ENCODE measurements around the gene ARNT2. TPM values are rescaled to one million over a fixed set of nuclear protein-coding genes. Genes with fewer than 3 reads are reported as not detected.
"Not testable (repeated sequence)": the region's sequence is repeated elsewhere in the genome, so short reads cannot be mapped to it uniquely, and the experiment has no call there.

ARNT2 gene
- total RNA-seq, 2 experiments from 2014 or later, result not detected

DNA sequence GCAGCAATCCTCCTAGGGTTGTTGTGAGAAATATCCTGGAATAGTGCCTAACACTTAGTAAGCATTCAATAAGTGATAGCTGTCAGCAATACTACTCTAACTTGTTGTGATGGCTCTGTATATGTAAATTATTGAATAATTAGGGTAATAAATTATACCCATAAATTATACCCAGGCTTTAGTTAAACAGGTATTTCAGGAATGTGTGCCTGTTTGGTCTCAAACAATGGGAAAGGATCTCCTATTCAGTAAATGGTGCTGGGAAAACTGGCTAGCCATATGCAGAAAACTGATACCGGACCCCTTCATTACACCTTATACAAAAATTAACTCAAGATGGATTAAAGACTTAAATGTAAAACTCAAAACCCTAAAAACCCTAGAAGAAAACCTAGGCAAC is 14.8 kb upstream of the ARNT2 start:
- Histone ChIP-seq H3K4me1 (ENCODE audit: insufficient read depth, low read length, poor library complexity, severe bottlenecking) (no peaks in the 10 kb centered on the region), H3K9me2 (ENCODE audit: insufficient read depth, low read length) (no peaks in the 10 kb centered on the region), H4K20me1 (ENCODE audit: insufficient read depth, low read length) (no peaks in the 10 kb centered on the region), H3K36me3 (ENCODE audit: insufficient read depth, low read length) (no peaks in the 10 kb centered on the region), H3K27ac (ENCODE audit: low read depth, low read length, poor library complexity, severe bottlenecking) (no peak overlapping the region), H3K4me3 (ENCODE audit: low read depth, low read length, poor library complexity, severe bottlenecking) (no peak overlapping the region), H3K79me2 (ENCODE audit: insufficient read depth, low read depth, low read length) (no peaks in the 10 kb centered on the region), H3K4me2 (ENCODE audit: low read length) (no peak overlapping the region), H2AFZ (ENCODE audit: low read length) (no peak overlapping the region), H3K9me3 (ENCODE audit: low read length) (no peaks in the 10 kb centered on the region)
- no TSS peak for BruUV-seq (replicated peaks)
- ChIA-PET CTCF (ENCODE audit: unreplicated experiment) (no interaction called here), POLR2A (interaction anchor here (1.0 kb wide), 1 partner anchor 9 kb away, joined by 3 read pairs; no protein-coding TSS in a partner anchor)
- intact Hi-C loops (cut with micrococcal nuclease; ENCODE audit: unreplicated experiment), result no loop called here
- no peak for TF ChIP-seq EZH2phosphoT487 (IDR thresholded peaks at IDR 0.05; ENCODE audit: borderline replicate concordance, low read depth, low read length)
- TF ChIP-seq, protein P1, sequence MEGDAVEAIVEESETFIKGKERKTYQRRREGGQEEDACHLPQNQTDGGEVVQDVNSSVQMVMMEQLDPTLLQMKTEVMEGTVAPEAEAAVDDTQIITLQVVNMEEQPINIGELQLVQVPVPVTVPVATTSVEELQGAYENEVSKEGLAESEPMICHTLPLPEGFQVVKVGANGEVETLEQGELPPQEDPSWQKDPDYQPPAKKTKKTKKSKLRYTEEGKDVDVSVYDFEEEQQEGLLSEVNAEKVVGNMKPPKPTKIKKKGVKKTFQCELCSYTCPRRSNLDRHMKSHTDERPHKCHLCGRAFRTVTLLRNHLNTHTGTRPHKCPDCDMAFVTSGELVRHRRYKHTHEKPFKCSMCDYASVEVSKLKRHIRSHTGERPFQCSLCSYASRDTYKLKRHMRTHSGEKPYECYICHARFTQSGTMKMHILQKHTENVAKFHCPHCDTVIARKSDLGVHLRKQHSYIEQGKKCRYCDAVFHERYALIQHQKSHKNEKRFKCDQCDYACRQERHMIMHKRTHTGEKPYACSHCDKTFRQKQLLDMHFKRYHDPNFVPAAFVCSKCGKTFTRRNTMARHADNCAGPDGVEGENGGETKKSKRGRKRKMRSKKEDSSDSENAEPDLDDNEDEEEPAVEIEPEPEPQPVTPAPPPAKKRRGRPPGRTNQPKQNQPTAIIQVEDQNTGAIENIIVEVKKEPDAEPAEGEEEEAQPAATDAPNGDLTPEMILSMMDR (conservative IDR thresholded peaks at IDR 0.05; ENCODE audit: low read length), result no peak
- no peak for DNase-seq (ENCODE audit: low spot score)

DNA sequence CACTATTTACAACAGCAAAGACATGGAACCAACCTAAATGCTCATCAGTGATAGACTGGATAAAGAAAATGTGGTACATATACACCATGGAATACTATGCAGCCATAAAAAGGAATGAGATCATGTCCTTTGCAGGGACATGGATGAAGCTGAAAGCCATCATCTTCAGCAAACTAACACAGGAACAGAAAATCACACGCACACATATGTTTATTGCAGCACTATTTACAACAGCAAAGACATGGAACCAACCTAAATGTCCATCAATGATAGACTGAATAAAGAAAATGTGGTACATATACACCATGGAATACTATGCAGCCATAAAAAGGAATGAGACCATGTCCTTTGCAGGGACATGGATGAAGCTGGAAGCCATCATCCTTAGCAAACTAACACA is 13.2 kb upstream of the ARNT2 start:
- POLR2A ChIA-PET; CTCF ChIA-PET (ENCODE audit: unreplicated experiment); BruUV-seq (replicated peaks): not testable (repeated sequence)

DNA sequence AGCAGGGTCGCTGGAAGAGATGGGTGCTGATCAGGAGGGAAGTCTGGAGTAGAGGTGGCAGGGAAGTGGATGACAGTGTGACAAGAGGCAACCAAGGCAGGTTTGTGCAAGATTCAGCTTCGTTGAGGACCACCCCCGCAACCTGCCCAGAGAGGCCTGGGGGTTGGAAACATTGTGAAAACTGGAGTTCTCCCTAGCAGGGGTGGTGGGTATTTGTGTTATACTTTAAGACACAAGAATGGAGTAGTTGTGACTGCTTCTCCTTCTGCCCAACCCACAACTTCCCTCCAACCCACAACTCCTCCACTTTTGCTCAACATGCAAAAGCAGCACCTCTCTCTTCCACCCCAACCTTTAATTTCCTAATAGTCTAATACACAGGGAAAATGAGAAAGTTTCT is 8.6 kb upstream of the ARNT2 start:
- Histone ChIP-seq H3K9me2 (ENCODE audit: insufficient read depth, low read length) (no peaks in the 10 kb centered on the region), H2AFZ (ENCODE audit: low read length) (no peak overlapping the region), H4K20me1 (ENCODE audit: insufficient read depth, low read length) (no peaks in the 10 kb centered on the region), H3K4me3 (ENCODE audit: low read depth, low read length, poor library complexity, severe bottlenecking) (no peak overlapping the region), H3K27ac (ENCODE audit: low read depth, low read length, poor library complexity, severe bottlenecking) (no peak overlapping the region), H3K36me3 (ENCODE audit: insufficient read depth, low read length) (no peaks in the 10 kb centered on the region), H3K9me3 (ENCODE audit: low read length) (no peaks in the 10 kb centered on the region), H3K4me2 (ENCODE audit: low read length) (no peak overlapping the region), H3K4me1 (ENCODE audit: insufficient read depth, low read length, poor library complexity, severe bottlenecking) (no peaks in the 10 kb centered on the region), H3K79me2 (ENCODE audit: insufficient read depth, low read depth, low read length) (no peaks in the 10 kb centered on the region)
- ChIA-PET POLR2A (no interaction called here), CTCF (ENCODE audit: unreplicated experiment) (no interaction called here)
- TF ChIP-seq EZH2phosphoT487 (IDR thresholded peaks at IDR 0.05; ENCODE audit: borderline replicate concordance, low read depth, low read length), result no peak
- TF ChIP-seq, protein P1 (conservative IDR thresholded peaks at IDR 0.05; ENCODE audit: low read length), result no peak
- no TSS peak for BruUV-seq (replicated peaks)
- no peak for DNase-seq (ENCODE audit: low spot score)
- intact Hi-C loops (cut with micrococcal nuclease; ENCODE audit: unreplicated experiment), result no loop called here

More for the DNA sequence above, 13.2 kb upstream of the ARNT2 start:
- H3K4me3 ChIP-seq (ENCODE audit: low read depth, low read length, poor library complexity, severe bottlenecking); H3K79me2 ChIP-seq (ENCODE audit: insufficient read depth, low read depth, low read length); DNase-seq (ENCODE audit: low spot score); H3K4me2 ChIP-seq (ENCODE audit: low read length); H3K27ac ChIP-seq (ENCODE audit: low read depth, low read length, poor library complexity, severe bottlenecking); H3K9me2 ChIP-seq (ENCODE audit: insufficient read depth, low read length); intact Hi-C loops (cut with micrococcal nuclease; ENCODE audit: unreplicated experiment); H4K20me1 ChIP-seq (ENCODE audit: insufficient read depth, low read length); H3K9me3 ChIP-seq (ENCODE audit: low read length); H3K36me3 ChIP-seq (ENCODE audit: insufficient read depth, low read length); H2AFZ ChIP-seq (ENCODE audit: low read length); H3K4me1 ChIP-seq (ENCODE audit: insufficient read depth, low read length, poor library complexity, severe bottlenecking): not testable (repeated sequence)

Data from OCI-LY7 (cell line).